ENCODE measurements around the gene LRCH4. TPM values are rescaled to one million over a fixed set of nuclear protein-coding genes. Genes with fewer than 3 reads are reported as not detected.

Gene LRCH4, protein sequence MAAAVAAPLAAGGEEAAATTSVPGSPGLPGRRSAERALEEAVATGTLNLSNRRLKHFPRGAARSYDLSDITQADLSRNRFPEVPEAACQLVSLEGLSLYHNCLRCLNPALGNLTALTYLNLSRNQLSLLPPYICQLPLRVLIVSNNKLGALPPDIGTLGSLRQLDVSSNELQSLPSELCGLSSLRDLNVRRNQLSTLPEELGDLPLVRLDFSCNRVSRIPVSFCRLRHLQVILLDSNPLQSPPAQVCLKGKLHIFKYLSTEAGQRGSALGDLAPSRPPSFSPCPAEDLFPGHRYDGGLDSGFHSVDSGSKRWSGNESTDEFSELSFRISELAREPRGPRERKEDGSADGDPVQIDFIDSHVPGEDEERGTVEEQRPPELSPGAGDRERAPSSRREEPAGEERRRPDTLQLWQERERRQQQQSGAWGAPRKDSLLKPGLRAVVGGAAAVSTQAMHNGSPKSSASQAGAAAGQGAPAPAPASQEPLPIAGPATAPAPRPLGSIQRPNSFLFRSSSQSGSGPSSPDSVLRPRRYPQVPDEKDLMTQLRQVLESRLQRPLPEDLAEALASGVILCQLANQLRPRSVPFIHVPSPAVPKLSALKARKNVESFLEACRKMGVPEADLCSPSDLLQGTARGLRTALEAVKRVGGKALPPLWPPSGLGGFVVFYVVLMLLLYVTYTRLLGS
- total RNA-seq, result 10 to 100 TPM; 42.0 to 82.2 (median 63.7) TPM

DNA sequence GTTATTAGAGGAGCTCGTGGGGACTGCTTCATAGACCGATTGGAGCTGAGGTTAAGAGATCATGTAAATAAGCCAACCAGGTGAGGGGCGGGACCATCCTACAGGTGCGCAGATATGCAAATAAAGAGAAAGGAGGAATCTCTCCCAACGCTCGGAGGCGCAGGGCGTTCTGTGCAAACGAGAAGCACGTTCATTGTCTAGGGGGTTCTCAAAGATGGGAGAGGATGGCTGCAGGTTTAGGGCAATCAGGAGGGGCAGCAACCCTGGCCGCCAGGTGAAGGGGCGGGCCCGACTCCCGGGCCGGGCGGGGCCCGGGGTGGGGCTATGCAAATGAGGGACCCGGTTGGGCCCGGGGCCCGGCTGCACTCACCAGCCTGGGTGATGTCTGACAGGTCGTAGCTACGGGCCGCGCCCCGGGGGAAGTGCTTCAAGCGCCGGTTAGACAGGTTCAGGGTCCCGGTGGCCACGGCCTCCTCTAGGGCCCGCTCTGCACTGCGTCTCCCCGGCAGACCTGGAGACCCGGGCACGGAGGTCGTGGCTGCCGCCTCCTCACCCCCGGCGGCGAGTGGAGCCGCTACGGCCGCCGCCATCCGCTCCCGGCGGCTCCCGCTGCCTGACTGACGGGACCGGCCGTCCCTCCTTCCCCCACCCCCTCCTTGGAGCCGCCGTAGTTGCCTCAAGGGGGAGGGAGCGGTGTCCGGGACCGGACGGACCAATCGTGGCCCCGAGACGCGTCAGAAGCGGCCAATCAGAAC is at the start of gene LRCH4:
LRCH4 (minus strand) TSS at position 619 of the 755 bp plus-strand sequence; CDS start at position 590, 29 bp downstream.
- peak within 1 kb of the TSS; percentile 75 for H3K4me3 ChIP-seq (ENCODE audit: low read depth, poor library complexity, severe bottlenecking)
- WGBS, 2 donors, result 0 to 1% methylated on average over 21 to 52 of the region's 61 CpGs
- DNase-seq (ENCODE audit: low spot score in 2 of 2), result peak; percentile 52 to 94
- intact Hi-C loops (cut with DNase I; ENCODE audit: low total_unique reads), result no loop called here
- TF ChIP-seq POLR2A (IDR thresholded peaks at IDR 0.05), result peak in 1 of 2 donors; percentile 92
- TF ChIP-seq, protein P1, sequence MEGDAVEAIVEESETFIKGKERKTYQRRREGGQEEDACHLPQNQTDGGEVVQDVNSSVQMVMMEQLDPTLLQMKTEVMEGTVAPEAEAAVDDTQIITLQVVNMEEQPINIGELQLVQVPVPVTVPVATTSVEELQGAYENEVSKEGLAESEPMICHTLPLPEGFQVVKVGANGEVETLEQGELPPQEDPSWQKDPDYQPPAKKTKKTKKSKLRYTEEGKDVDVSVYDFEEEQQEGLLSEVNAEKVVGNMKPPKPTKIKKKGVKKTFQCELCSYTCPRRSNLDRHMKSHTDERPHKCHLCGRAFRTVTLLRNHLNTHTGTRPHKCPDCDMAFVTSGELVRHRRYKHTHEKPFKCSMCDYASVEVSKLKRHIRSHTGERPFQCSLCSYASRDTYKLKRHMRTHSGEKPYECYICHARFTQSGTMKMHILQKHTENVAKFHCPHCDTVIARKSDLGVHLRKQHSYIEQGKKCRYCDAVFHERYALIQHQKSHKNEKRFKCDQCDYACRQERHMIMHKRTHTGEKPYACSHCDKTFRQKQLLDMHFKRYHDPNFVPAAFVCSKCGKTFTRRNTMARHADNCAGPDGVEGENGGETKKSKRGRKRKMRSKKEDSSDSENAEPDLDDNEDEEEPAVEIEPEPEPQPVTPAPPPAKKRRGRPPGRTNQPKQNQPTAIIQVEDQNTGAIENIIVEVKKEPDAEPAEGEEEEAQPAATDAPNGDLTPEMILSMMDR (IDR thresholded peaks at IDR 0.05), result no peak

DNA sequence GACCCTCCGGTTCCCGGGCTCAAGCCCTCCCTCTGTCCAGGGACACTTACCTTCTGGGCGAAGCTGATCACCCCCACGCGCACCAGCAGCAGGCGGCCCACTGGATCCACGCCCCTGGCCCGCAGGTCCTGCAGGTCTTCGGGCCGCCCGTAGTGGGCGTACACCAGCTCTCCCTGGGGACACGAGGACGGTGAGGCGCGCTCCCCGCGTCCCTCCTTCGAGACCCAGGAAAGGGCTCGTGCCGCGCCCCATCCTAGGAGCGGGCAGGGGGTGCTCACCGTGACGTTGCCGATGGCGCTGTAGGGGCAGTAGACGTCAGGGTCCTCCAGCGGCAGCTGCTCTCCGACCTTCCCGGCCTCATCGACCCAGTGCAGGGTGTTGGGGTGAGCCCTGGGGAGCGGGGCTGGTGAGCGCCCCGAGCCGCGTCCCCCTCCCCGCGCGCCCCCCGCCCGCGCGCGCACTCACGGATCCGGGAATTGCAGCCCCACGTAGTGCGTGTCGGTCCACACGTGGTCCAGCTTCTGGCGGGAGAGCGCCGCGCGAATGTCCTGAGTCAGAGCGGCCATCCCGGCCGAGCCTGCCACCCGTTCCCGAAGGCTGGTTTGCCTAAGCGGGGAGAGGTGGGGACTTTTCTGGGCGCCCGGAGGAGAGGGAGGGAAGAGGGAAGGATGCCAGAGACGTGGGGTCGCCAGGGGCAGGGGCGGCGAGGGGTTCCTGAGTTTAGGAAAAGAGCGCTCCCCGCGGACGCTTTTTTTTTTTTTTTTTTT is 47.2 kb upstream of the LRCH4 start:
- WGBS, 2 donors, result 2 to 5% methylated on average over 27 to 41 of the region's 72 CpGs
- intact Hi-C loops (cut with DNase I; ENCODE audit: low total_unique reads), result no loop called here
- DNase-seq (ENCODE audit: low spot score in 2 of 2), result no peak
- TF ChIP-seq, protein P1 (IDR thresholded peaks at IDR 0.05), result no peak
- no peak for TF ChIP-seq POLR2A (IDR thresholded peaks at IDR 0.05)
- H3K4me3 ChIP-seq (ENCODE audit: low read depth, poor library complexity, severe bottlenecking), result peak overlapping the region; percentile 19

DNA sequence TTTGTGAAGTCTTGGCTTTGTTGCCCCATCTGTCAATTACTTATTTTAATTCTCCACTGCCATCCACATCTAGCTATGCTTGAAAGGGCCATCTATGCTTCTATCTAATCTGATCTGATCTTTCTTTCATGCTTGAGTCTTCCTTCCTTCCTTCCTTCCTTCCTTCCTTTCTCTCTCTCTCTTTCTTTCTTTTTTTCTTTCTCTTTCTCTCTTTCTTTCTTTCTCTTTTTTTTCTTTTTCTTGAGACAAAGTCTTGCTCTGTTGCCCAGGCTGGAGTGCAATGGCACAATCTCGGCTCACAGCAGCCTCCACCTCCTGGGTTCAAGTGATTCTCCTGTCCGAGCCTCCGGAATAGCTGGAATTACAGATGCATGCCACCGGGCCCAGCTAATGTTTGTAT is 44.1 kb upstream of the LRCH4 start:
- WGBS, 2 donors, result 96 to 98% methylated on average over 4 of the region's 4 CpGs
- TF ChIP-seq POLR2A (IDR thresholded peaks at IDR 0.05), result no peak
- TF ChIP-seq, protein P1 (IDR thresholded peaks at IDR 0.05), result no peak
- intact Hi-C loops (cut with DNase I; ENCODE audit: low total_unique reads), result no loop called here
- H3K4me3 ChIP-seq (ENCODE audit: low read depth, poor library complexity, severe bottlenecking), result no peak overlapping the region
- no peak for DNase-seq (ENCODE audit: low spot score in 2 of 2)

DNA sequence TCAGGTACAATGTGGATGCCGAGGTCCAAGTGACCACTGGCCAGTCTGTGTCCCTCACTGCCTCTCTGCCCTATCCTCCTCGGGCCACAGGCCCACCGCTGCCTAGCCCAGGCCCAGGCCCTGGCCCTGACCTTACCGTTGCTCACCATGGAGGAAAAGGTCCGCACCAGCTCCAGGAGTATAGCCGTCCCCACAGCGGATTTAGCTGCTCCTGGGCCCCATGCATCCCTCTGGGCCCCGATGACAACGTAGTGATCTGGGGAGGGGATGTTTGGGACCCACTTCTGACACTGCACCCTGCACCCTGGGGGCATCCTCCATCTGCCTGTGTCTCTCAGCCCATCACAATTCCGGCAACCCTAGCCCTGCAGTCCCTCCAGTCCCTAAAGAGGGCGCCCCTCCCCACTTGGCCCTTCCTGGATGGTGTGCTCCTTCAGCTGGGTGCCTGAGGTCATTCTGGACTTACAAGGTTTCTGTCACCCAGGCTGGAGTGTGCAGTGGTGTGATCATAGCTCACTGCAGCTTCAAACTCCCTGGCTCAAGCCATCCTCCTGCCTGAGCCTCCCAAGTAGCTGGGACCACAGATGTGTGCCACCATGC is 43.3 kb upstream of the LRCH4 start:
- H3K4me3 ChIP-seq (ENCODE audit: low read depth, poor library complexity, severe bottlenecking), result no peak overlapping the region
- DNase-seq (ENCODE audit: low spot score in 2 of 2), result no peak
- WGBS, 2 donors, result 84 to 85% methylated on average over 8 to 11 of the region's 11 CpGs
- TF ChIP-seq, protein P1 (IDR thresholded peaks at IDR 0.05), result no peak
- intact Hi-C loops (cut with DNase I; ENCODE audit: low total_unique reads), result no loop called here

DNA sequence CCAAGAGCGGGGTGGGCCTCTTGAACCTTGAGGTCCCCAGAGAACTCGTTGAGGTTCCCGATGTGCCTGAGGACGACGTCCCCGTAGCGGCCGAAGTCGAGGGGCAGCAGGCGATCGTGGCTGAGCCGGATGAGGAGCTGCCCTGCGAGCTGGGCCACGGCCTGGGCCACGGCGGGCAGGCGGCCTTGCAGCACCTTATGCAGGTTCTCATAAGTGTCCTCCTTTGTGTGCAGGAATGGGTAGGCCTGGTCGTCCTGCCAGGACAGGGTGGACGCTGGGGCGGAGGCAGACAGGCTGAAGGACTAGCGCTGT is 41.3 kb upstream of the LRCH4 start:
- 87 to 91% methylated on average over 18 to 21 of the region's 21 CpGs for WGBS, 2 donors
- intact Hi-C loops (cut with DNase I; ENCODE audit: low total_unique reads), result no loop called here
- TF ChIP-seq POLR2A (IDR thresholded peaks at IDR 0.05), result no peak
- TF ChIP-seq, protein P1 (IDR thresholded peaks at IDR 0.05), result no peak
- H3K4me3 ChIP-seq (ENCODE audit: low read depth, poor library complexity, severe bottlenecking), result no peak overlapping the region
- no peak for DNase-seq (ENCODE audit: low spot score in 2 of 2)

Data from lower leg skin (tissue), 4 donors.